SHP77 (cell line): ENCODE results near the gene RNF214.
"Not testable (repeated sequence)": the region's sequence is repeated elsewhere in the genome, so short reads cannot be mapped to it uniquely, and the experiment has no call there.

Source experiments
- DNase-seq, 2 experiments: peaks; one replicate each; lab custom pipeline; 2025; lab: John Stamatoyannopoulos, UW

RNF214 gene

GRCh38 chr11:117232092-117232878, at the start of gene RNF214:
TSS of gene RNF214 (plus strand) at chr11:117232671. CDS start at chr11:117234273, 1,602 bp downstream.
- DNase-seq, result peak; percentile 48 to 77

GRCh38 chr11:117183178-117183577, 49.3 kb upstream of the RNF214 start:
- not testable (repeated sequence) for DNase-seq

GRCh38 chr11:117183724-117184349, 48.6 kb upstream of the RNF214 start:
- DNase-seq, result no peak

- no peak for DNase-seq
Observed at GRCh38 chr11:117185736-117186430, 46.6 kb upstream of the RNF214 start.

- no peak for DNase-seq
Observed at GRCh38 chr11:117186431-117186761, 46.1 kb upstream of the RNF214 start.

DNA sequence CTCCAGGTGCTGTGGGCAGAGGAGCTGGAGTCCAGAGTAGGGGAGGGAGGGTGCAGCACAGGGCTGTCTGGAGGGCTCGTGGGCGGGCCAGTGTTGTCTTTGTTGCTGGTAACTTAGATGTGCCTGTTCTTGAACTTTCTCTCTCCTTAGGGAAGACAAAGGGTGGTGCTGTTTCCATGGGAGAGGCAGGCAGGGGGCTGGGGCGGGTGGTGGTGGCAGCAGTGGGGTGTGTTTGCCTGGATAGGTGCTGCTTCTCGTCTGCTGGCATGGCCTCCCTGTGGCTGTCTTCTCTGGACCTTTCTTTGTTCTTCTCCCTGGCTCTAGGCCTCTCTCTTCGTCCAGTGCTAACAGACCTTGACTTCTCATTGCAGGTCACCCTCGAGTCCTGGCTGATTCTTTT, 45.5 kb upstream of the RNF214 start:
- DNase-seq, result no peak

DNA sequence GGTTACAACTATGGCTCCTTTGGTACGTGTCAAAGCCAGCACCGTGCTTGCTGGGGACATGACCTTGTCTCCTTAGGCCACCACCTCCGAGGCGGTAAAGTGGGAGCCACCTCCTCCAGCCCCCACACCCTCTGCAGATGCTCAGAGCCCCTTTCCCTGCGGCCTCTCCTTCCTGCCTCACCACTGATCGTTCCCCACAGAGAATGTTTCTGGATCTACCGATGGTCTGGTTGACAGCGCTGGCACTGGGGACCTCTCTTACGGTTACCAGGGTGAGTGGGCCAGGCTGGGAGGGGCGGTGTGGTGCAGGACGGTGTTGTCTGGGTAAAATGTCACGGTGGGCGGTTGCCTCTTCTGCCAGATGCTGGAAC, 45.1 kb upstream of the RNF214 start:
- DNase-seq, result no peak

GRCh38 chr11:117187799-117188481, 44.5 kb upstream of the RNF214 start:
- no peak for DNase-seq

DNA sequence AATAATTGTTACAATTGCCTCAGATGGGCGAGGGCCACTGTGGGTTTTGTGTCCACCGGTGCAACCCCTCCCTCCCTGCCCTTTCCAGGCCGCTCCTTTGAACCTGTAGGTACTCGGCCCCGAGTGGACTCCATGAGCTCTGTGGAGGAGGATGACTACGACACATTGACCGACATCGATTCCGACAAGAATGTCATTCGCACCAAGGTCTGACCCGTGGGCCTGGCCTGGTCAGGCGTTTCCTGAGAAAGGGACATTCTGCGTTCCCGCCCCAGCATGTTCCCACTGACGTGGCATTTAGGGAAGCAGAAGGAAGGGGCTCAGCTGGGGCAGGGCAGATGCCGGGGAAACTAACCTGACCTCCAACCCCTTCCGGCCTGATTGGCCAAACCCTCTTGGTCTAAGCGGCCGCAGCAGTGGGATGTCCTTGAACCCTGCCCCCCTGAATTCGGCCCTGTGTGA, 43.8 kb upstream of the RNF214 start:
- no peak for DNase-seq

- DNase-seq, result no peak
Observed at GRCh38 chr11:117189191-117189940, 43.1 kb upstream of the RNF214 start.

DNA sequence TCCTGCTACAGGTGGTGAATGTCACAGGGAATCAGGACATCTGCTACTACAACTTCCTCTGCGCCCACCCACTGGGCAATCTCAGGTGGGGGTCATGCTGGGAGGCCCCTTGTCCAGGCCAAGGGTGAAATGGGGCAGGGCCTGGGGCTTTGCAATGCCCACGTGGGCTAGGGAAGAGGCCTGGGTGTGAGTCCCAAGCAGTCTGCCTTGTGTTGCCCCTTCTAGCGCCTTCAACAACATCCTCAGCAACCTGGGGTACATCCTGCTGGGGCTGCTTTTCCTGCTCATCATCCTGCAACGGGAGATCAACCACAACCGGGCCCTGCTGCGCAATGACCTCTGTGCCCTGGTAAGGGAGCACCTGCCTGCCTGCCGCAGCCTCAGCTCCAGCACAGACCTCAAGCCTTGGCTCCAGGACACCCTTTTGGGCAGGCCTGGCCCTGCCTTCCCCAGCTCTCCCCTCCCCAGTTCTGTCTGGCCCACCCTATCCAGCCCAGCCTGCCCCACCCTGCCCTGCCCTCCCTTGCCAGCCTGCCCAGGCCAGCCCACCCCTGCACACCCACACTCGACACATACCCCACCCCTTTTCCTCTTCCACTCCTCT, 42.4 kb upstream of the RNF214 start:
- no peak for DNase-seq

DNA sequence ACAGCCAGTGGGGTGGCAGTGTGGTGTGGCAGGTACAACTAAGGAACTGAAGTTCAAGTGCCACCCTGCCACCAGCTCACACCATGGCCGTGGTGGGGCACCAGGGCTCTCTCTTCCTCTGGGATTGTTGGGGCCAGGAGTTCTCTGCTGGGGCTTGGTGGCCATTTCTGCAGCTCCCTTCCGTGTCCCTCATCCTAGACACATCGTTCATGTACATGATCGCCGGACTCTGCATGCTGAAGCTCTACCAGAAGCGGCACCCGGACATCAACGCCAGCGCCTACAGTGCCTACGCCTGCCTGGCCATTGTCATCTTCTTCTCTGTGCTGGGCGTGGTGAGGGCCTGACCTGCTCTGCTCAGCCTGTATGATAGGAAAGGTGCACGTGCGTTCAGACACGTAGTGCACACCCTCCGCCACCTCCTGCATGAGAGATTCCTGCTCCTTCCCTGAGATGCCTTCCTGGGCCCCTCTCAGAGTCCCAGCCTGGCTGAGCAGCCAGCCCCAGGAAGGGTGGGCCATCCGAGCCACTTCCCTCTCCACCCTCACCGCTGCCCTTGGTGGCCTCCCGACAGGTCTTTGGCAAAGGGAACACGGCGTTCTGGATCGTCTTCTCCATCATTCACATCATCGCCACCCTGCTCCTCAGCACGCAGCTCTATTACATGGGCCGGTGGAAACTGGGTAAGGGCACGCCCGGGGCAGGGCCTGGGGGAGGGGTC, 40.6 kb upstream of the RNF214 start:
- no peak for DNase-seq

- DNase-seq, result no peak
Observed at GRCh38 chr11:117192401-117192875, 40.0 kb upstream of the RNF214 start.

DNA sequence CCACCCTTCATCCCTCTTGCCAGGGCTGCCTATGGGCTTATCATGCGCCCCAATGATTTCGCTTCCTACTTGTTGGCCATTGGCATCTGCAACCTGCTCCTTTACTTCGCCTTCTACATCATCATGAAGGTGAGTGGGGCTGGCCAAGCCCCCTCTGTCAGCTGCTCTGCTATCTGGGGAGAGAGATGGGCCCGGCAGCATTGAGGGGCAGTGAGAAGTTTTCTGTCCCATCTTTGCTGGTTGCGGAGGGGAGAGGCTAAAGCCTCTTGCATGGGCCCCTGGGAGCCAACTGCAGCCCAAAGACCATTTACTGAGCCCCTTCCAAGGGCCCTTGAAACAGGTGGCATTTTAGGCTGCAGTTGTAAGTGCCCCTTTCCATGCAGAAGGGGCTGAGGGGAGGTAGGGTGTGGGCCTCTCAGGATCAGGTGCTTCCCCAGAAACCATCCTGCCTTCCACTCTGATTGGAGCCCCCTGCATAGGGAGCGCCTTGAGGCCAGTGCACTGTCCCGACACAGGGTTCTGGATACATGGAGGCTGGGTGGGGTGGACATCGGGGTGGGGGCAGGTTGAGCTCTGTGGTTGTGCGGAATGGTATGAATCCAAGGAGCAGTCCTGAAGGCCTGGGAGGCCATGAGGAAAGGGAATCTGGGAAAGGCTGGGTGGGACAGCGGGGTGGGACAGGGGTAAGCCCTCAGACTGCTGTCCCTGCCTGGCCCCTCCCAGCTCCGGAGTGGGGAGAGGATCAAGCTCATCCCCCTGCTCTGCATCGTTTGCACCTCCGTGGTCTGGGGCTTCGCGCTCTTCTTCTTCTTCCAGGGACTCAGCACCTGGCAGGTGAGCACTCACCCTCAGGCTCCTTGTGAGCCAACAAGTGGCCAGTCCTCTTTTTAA, 39.1 kb upstream of the RNF214 start:
- DNase-seq, result no peak

- DNase-seq, result no peak
Observed at GRCh38 chr11:117194267-117194666, 38.2 kb upstream of the RNF214 start.

GRCh38 chr11:117195258-117195657, 37.2 kb upstream of the RNF214 start:
- no peak for DNase-seq

DNA sequence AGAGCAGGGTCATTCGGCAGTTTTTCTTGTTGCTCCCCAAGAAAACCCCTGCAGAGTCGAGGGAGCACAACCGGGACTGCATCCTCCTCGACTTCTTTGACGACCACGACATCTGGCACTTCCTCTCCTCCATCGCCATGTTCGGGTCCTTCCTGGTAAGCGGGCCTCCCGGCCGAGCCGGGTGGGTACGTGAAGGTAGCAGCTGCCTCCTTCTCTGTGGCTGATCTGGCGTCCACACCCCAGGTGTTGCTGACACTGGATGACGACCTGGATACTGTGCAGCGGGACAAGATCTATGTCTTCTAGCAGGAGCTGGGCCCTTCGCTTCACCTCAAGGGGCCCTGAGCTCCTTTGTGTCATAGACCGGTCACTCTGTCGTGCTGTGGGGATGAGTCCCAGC, 36.7 kb upstream of the RNF214 start:
- no peak for DNase-seq

DNA sequence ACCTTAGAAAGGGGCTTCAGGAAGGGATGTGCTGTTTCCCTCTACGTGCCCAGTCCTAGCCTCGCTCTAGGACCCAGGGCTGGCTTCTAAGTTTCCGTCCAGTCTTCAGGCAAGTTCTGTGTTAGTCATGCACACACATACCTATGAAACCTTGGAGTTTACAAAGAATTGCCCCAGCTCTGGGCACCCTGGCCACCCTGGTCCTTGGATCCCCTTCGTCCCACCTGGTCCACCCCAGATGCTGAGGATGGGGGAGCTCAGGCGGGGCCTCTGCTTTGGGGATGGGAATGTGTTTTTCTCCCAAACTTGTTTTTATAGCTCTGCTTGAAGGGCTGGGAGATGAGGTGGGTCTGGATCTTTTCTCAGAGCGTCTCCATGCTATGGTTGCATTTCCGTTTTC, 35.5 kb upstream of the RNF214 start:
- DNase-seq, result no peak
